HepG2 (cell line): ENCODE measurements around the gene CAMK2N2. TPM values are rescaled to one million over a fixed set of nuclear protein-coding genes. Genes with fewer than 3 reads are reported as not detected.
A peak's percentile ranks its signal among the peaks of the same experiment; 100 is the strongest.

Source experiments
- ATAC-seq: fragments of 200-7000 bp; cut with Tn5 transposase; 3 replicates; pipeline ENCODE4 v1.9.1; 2020; ENCODE audit warnings: mild to moderate bottlenecking, moderate library complexity
- Bru-seq: library from RNA; stranded (reverse); fragments of 400-500 nt; gene quantifications from one replicate; lab custom pipeline; 2021; lab: Mats Ljungman, UMichigan
- BruChase-seq, 2 experiments: library from RNA; stranded (reverse); fragments of 400-500 nt; gene quantifications; one replicate each; lab custom pipeline; 2021; lab: Mats Ljungman, UMichigan
- BruUV-seq: library from RNA; stranded (reverse); fragments of 400-500 nt; replicated peaks from 2 replicates; lab custom pipeline; 2021; lab: Mats Ljungman, UMichigan
- CTCF ChIA-PET: fragments of 300-600 bp; formaldehyde crosslinking; extraction: SDS; loops from one replicate; lab custom pipeline; 2021; ENCODE audit warnings: low total read pairs, inconsistent platforms, low intra/inter-chr PET ratio; lab: Yijun Ruan, JAX
- POLR2A ChIA-PET: fragments of 350-600 bp; sonication (Branson Sonifier 250); formaldehyde crosslinking; loops from one replicate; lab custom pipeline; 2020; ENCODE audit warnings: antibody characterized with exemption, inconsistent platforms; lab: Yijun Ruan, JAX
- DNase-seq: peaks from one replicate; pipeline ENCODE4 v3.0.0-alpha.2; 2015; ENCODE audit warnings: low spot score
- FAIRE-seq: peaks from 3 replicates; lab custom pipeline; 2011; peaks lifted over from hg19 to GRCh38; lab: Jason Lieb, UNC
- H2AFZ ChIP-seq: one replicate; pipeline ENCODE4 v1.6.1; 2011; ENCODE audit warnings: low read length, inconsistent platforms
- H3K27ac ChIP-seq: fragments of 300-600 bp; 3 replicates; pipeline ENCODE4 v1.8.0; 2011; ENCODE audit warnings: mixed run types, mild to moderate bottlenecking, mixed read lengths, low read length, inconsistent platforms; ENCODE audit not compliant: insufficient read depth; ENCODE audit errors: extremely low read length
- H3K27me3 ChIP-seq, 2 experiments: fragments of 200-600 bp in 1 of 2; 2 replicates in 1 of 2; 3 replicates in 1 of 2; pipeline versions ENCODE4 v1.6.0 to v1.8.0; 2011; ENCODE audit warnings: low read length in 2 of 2, mild to moderate bottlenecking in 2 of 2, moderate library complexity in 2 of 2, inconsistent platforms in 1 of 2; ENCODE audit not compliant: insufficient read depth in 2 of 2, control insufficient read depth in 1 of 2
- H3K36me3 ChIP-seq, 2 experiments: fragments of 200-600 bp in 1 of 2; replicated peaks in 1 of 2; 2 replicates in 1 of 2; 3 replicates in 1 of 2; pipeline versions ENCODE4 v1.5.1 to v1.8.0; 2011; ENCODE audit warnings: low read length in 2 of 2, inconsistent platforms in 1 of 2; ENCODE audit not compliant: insufficient read depth in 2 of 2, control insufficient read depth in 1 of 2
- H3K4me1 ChIP-seq: 2 replicates; pipeline ENCODE4 v1.5.1; 2012; ENCODE audit warnings: low read length, inconsistent platforms; ENCODE audit not compliant: insufficient read depth
- H3K4me2 ChIP-seq: 2 replicates; pipeline ENCODE4 v1.6.0; 2011; ENCODE audit warnings: low read depth, low read length, inconsistent platforms
- H3K4me3 ChIP-seq, 3 experiments: fragments of 200-600 bp in 1 of 3; sonication (generic), shearing (Covaris generic) in 1 of 3; replicated peaks in 1 of 3; 2 replicates each; pipeline ENCODE4 v1.5.1; 2011 to 2016; ENCODE audit warnings: low read length in 3 of 3, inconsistent platforms in 2 of 3, low read depth in 2 of 3, mild to moderate bottlenecking in 2 of 3, control low read depth in 1 of 3, mixed read lengths in 1 of 3; ENCODE audit not compliant: insufficient read depth in 1 of 3
- H3K79me2 ChIP-seq: one replicate; pipeline ENCODE4 v1.6.1; 2011; ENCODE audit warnings: low read length, inconsistent platforms; ENCODE audit not compliant: insufficient read depth
- H3K9ac ChIP-seq: 2 replicates; pipeline ENCODE4 v1.6.0; 2011; ENCODE audit warnings: mild to moderate bottlenecking, low read depth, low read length, inconsistent platforms; ENCODE audit not compliant: insufficient read depth
- H3K9me3 ChIP-seq: 2 replicates; pipeline ENCODE4 v1.5.1; 2012; ENCODE audit warnings: mild to moderate bottlenecking, low read length
- H4K20me1 ChIP-seq: 2 replicates; pipeline ENCODE4 v1.6.0; 2011; ENCODE audit warnings: inconsistent platforms, mild to moderate bottlenecking, low read length, moderate library complexity; ENCODE audit not compliant: insufficient read depth
- AGO2 ChIP-seq: fragments of 200-400 bp; formaldehyde crosslinking; optimal IDR thresholded peaks from 2 replicates; pipeline ENCODE3; 2017; ENCODE audit warnings: mild to moderate bottlenecking, low read depth, low read length, moderate library complexity
- CREB3 ChIP-seq: sonication (generic); formaldehyde crosslinking; IDR thresholded peaks from 2 replicates; pipeline ENCODE4 v1.5.0; 2020; ENCODE audit warnings: missing genetic modification reagents
- HNRNPH1 ChIP-seq: fragments of 200-400 bp; formaldehyde crosslinking; optimal IDR thresholded peaks from 2 replicates; pipeline ENCODE3; 2017; ENCODE audit warnings: mild to moderate bottlenecking, low read depth, low read length
- KDM5B ChIP-seq: sonication (generic); formaldehyde crosslinking; IDR thresholded peaks from 2 replicates; pipeline ENCODE4 v1.4.0; 2020; ENCODE audit warnings: missing genetic modification reagents, mild to moderate bottlenecking, borderline replicate concordance
- MAZ ChIP-seq, 2 experiments: sonication (generic) in 1 of 2; formaldehyde crosslinking in 1 of 2; IDR thresholded peaks; 2 replicates each; pipeline versions ENCODE4 v1.5.0 to v1.6.1; 2012 to 2020; ENCODE audit warnings: low read depth in 2 of 2, mild to moderate bottlenecking in 2 of 2, borderline replicate concordance in 1 of 2, improper control_type of control experiment in 1 of 2, low read length in 1 of 2, missing genetic modification reagents in 1 of 2, moderate library complexity in 1 of 2
- REPIN1 ChIP-seq: sonication (generic); formaldehyde crosslinking; IDR thresholded peaks from 2 replicates; pipeline ENCODE4 v1.8.0; 2022; ENCODE audit warnings: missing genetic modification reagents, low read depth, mild to moderate bottlenecking, borderline replicate concordance
- SAP130 ChIP-seq: IDR thresholded peaks from 2 replicates; pipeline ENCODE4 v1.6.1; 2016; ENCODE audit warnings: low read depth
- TGIF2 ChIP-seq: IDR thresholded peaks from 2 replicates; pipeline ENCODE4 v1.6.1; 2016; ENCODE audit warnings: control low read depth, missing compliant biosample characterization
- ZGPAT ChIP-seq: IDR thresholded peaks from 2 replicates; pipeline ENCODE4 v1.6.1; 2016; ENCODE audit warnings: mild to moderate bottlenecking
- ZNF230 ChIP-seq: sonication (generic); formaldehyde crosslinking; IDR thresholded peaks from 2 replicates; pipeline ENCODE4 v1.4.0; 2020; ENCODE audit warnings: mild to moderate bottlenecking, missing genetic modification reagents
- ZNF678 ChIP-seq: sonication (generic); formaldehyde crosslinking; IDR thresholded peaks from 2 replicates; pipeline ENCODE4 v1.4.0; 2020; ENCODE audit warnings: mild to moderate bottlenecking, missing genetic modification reagents
- WGBS: methylation state at CpG from one replicate; pipeline ENCODE4 v1.1.6; 2017; ENCODE audit warnings: low lambda C conversion rate; 5-methylcytosine and 5-hydroxymethylcytosine counted together
- in situ Hi-C: cut with HindIII; loops from 2 replicates; pipeline ENCODE4 v1.10.0; 2017; ENCODE audit warnings: low pct_unique_long_range_greater_than_20kb; ENCODE audit not compliant: extremely low pct_ligation_motif_present
- intact Hi-C: fragments of 100-400 bp; cut with micrococcal nuclease; formaldehyde crosslinking; loops from one replicate; pipeline ENCODE4 v1.10.0; 2022; ENCODE audit not compliant: unreplicated experiment
- long read RNA-seq, 2 experiments: library from RNA in 1 of 2; library from polyadenylated mRNA in 1 of 2; stranded (forward) in 1 of 2; unstranded in 1 of 2; transcript quantifications; one replicate each; pipeline ENCODE4 v2.0.0, GENCODE V29; 2019 to 2022
- polyA minus RNA-seq, 3 experiments: library from RNA; depleted of rRNA, polyadenylated mRNA; stranded (reverse); fragments of >200 nt; gene quantifications; 2 replicates each; pipeline ENCODE4 v1.2.3, GENCODE V29; 2011; ENCODE audit warnings: low replicate concordance in 1 of 3
- polyA plus RNA-seq, 8 experiments: library from polyadenylated mRNA; depleted of rRNA in 3 of 8; stranded (reverse) in 7 of 8; unstranded in 1 of 8; fragments of >200 nt; fragmentation: Illumina TruSeq in 4 of 8; extraction: Trizol in 4 of 8; gene quantifications; 2 replicates each; pipeline versions ENCODE4 v1.2.1 to v1.2.3, GENCODE V29; 2011 to 2016; ENCODE audit warnings: low read depth in 4 of 8, missing spikeins in 1 of 8, mixed read lengths in 1 of 8; ENCODE audit not compliant: insufficient read depth in 1 of 8
- total RNA-seq, 5 experiments: library from RNA; depleted of rRNA; stranded (reverse); fragments of >200 nt; fragmentation: Illumina TruSeq; extraction: Trizol; gene quantifications; 2 replicates each; pipeline ENCODE4 v1.2.3, GENCODE V29; 2016; ENCODE audit warnings: low read depth in 1 of 5
- TF ChIP-seq, protein P1 (sequence below): sonication (generic); formaldehyde crosslinking; IDR thresholded peaks from 2 replicates; pipeline ENCODE4 v1.4.0; 2020; ENCODE audit warnings: missing genetic modification reagents
- TF ChIP-seq, protein P2 (sequence below): IDR thresholded peaks from 2 replicates; pipeline ENCODE4 v1.6.1; 2012; ENCODE audit warnings: inconsistent platforms

CAMK2N2 gene
- 0.27 TPM in 1 of 2 replicates, not detected in the other for total RNA-seq (2016; rRNA removed; fragmentation: Illumina TruSeq; extraction: Trizol)
- total RNA-seq (2016; cell fraction: cytosol; rRNA removed; fragmentation: Illumina TruSeq; extraction: Trizol; ENCODE audit: low read depth): not detected in 2 replicates
- 0.09 and 0.27 TPM in 2 replicates for total RNA-seq (2016; cell fraction: insoluble cytoplasmic fraction; rRNA removed; fragmentation: Illumina TruSeq; extraction: Trizol)
- total RNA-seq (2016; cell fraction: membrane; rRNA removed; fragmentation: Illumina TruSeq; extraction: Trizol): 0.34 and 0.72 TPM in 2 replicates
- total RNA-seq (2016; cell fraction: nucleus; rRNA removed; fragmentation: Illumina TruSeq; extraction: Trizol): not detected in 2 replicates
- polyA plus RNA-seq (2011; rRNA removed): 0.04 and 0.12 TPM in 2 replicates
- polyA plus RNA-seq (2011; cell fraction: cytosol; rRNA removed): 0.07 and 0.08 TPM in 2 replicates
- polyA plus RNA-seq (2011; cell fraction: nucleus; rRNA removed): 0.09 and 0.16 TPM in 2 replicates
- not detected in 2 replicates for polyA plus RNA-seq (2012)
- polyA plus RNA-seq (2016; cell fraction: cytosol; fragmentation: Illumina TruSeq; extraction: Trizol; ENCODE audit: low read depth): 0.95 and 1.1 TPM in 2 replicates
- not detected in 2 replicates for polyA plus RNA-seq (2016; cell fraction: insoluble cytoplasmic fraction; fragmentation: Illumina TruSeq; extraction: Trizol; ENCODE audit: low read depth)
- polyA plus RNA-seq (2016; cell fraction: membrane; fragmentation: Illumina TruSeq; extraction: Trizol; ENCODE audit: low read depth): 1.00 and 1.2 TPM in 2 replicates
- polyA plus RNA-seq (2016; cell fraction: nucleus; fragmentation: Illumina TruSeq; extraction: Trizol; ENCODE audit: insufficient read depth, low read depth): 0.46 and 0.47 TPM in 2 replicates
- 7.5 TPM in 1 of 2 replicates, not detected in the other for polyA minus RNA-seq (2011; rRNA and poly(A)+ RNA removed; ENCODE audit: low replicate concordance)
- 0.44 TPM in 1 of 2 replicates, not detected in the other for polyA minus RNA-seq (2011; cell fraction: cytosol; rRNA and poly(A)+ RNA removed)
- polyA minus RNA-seq (2011; cell fraction: nucleus; rRNA and poly(A)+ RNA removed): not detected in 2 replicates
- Bru-seq, nascent RNA: percentile 26 among the genes with signal in this experiment
- percentile 24 among the genes with signal in this experiment for BruChase-seq, experiment 1, labeled RNA remaining after a 6-hour chase
- percentile 17 among the genes with signal in this experiment for BruChase-seq, experiment 2, labeled RNA remaining after a 2-hour chase
- long read RNA-seq, experiment 1: 0 reads
- long read RNA-seq, experiment 2, partial matches to known transcripts: 1 of 3 reads
- long read RNA-seq, experiment 2, other reads (novel, unspliced or antisense): 0 of 3 reads

DNA sequence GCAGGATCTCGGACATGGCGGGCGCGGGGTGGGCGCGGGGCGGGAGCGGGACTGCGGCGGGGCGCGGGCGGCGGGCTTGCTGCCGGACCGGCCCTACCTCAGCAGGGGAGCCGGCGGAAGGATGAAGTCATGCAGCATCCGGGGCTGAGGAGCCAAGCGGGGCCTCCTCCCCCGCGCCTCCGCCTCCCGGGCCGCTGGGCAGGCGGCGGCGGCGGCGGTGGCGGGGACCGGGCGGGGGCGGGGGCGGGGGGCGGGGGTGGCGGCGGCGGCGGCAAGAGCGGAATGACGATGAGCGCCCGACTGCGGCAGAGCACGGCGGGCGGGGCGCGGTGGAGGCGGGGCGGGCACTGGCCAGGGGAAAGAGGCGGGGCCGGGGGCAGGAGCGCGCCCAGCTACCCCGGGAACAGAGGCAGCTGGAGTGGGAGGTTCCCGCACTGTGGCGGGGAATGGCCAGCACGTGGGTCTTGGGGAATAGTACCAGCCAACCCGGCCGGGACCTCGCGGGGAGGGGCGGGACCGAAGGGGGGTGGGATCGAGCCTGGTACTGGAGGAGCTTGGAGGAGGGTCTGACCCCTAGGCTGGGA lies at the start of gene CAMK2N2:
Gene CAMK2N2, minus strand, starts transcription at position 284 of the 584 bp plus-strand sequence. Its CDS starts 268 bp downstream, at position 16.
- H2AFZ ChIP-seq: no peak within 1 kb of the TSS
- TF ChIP-seq SAP130 (CRISPR knock-in tag) (peak; percentile 14; the same call in 1 of the 2 replicates), MAZ (IDR thresholded peaks at IDR 0.05; ENCODE audit: borderline replicate concordance, low read depth, low read length) (no peak), MAZ (CRISPR knock-in tag; IDR thresholded peaks at IDR 0.05; ENCODE audit: low read depth) (0 out of 2 replicates have a peak, but pooled peaks have one; percentile 5), ZNF678 (CRISPR knock-in tag) (no peak), HNRNPH1 (no peak), AGO2 (no peak), ZGPAT (CRISPR knock-in tag) (no peak), REPIN1 (CRISPR knock-in tag) (no peak), TGIF2 (CRISPR knock-in tag) (no peak), ZNF230 (no peak), KDM5B (CRISPR knock-in tag) (no peak), CREB3 (no peak)
- TF ChIP-seq, protein P1, sequence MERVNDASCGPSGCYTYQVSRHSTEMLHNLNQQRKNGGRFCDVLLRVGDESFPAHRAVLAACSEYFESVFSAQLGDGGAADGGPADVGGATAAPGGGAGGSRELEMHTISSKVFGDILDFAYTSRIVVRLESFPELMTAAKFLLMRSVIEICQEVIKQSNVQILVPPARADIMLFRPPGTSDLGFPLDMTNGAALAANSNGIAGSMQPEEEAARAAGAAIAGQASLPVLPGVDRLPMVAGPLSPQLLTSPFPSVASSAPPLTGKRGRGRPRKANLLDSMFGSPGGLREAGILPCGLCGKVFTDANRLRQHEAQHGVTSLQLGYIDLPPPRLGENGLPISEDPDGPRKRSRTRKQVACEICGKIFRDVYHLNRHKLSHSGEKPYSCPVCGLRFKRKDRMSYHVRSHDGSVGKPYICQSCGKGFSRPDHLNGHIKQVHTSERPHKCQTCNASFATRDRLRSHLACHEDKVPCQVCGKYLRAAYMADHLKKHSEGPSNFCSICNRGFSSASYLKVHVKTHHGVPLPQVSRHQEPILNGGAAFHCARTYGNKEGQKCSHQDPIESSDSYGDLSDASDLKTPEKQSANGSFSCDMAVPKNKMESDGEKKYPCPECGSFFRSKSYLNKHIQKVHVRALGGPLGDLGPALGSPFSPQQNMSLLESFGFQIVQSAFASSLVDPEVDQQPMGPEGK: peak; percentile 48
- TF ChIP-seq, protein P2, sequence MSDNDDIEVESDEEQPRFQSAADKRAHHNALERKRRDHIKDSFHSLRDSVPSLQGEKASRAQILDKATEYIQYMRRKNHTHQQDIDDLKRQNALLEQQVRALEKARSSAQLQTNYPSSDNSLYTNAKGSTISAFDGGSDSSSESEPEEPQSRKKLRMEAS: peak; percentile 44

More for the DNA sequence above, at the start of gene CAMK2N2:
- Histone ChIP-seq H3K79me2 (no peaks in the 10 kb centered on the region), H3K36me3 (0 out of 5 replicates have a peak, but pooled peaks cover 0 to 1% of the 10 kb centered on the region in 2 experiments), H3K4me2 (peak within 1 kb of the TSS; percentile 92), H4K20me1 (peaks cover 12% of the 10 kb centered on the region; the same call in 1 of the 2 replicates), H3K4me3 (peak within 1 kb of the TSS; percentile 61 to 73 (median 62)), H3K27ac (no peak within 1 kb of the TSS), H3K9me3 (no peaks in the 10 kb centered on the region), H3K27me3 (peaks cover 3 to 27% of the 10 kb centered on the region in 2 experiments), H3K4me1 (peaks cover 24% of the 10 kb centered on the region), H3K9ac (no peak within 1 kb of the TSS)
- ChIA-PET POLR2A (interaction anchor here (1.5 kb wide), 1 partner anchor 12 kb away, joined by 4 read pairs; the partner anchor contains the start of gene EEF1AKMT4), CTCF (no interaction called here)
- DNase-seq: peak; percentile 41
- intact Hi-C loops: loop anchor here (1.0 kb wide), 1 partner anchor 24 kb away; no protein-coding TSS in a partner anchor
- in situ Hi-C loops: no loop called here
- peak; percentile 64 for ATAC-seq
- FAIRE-seq: no peak
- 2% methylated on average over 9 of the region's 67 CpGs for WGBS
- no TSS peak for BruUV-seq
